Epithelial cell of esophagus (primary cell): Measurements from ENCODE around the gene KCNAB2.

Source experiments
- DNase-seq: peaks from one replicate; pipeline ENCODE4 v3.0.0; 2010; ENCODE audit warnings: low read depth
- H3K4me3 ChIP-seq: 2 replicates; pipeline ENCODE4 v1.5.1; 2011; ENCODE audit warnings: mild to moderate bottlenecking, low read length, control low read depth
- CTCF ChIP-seq: IDR thresholded peaks from 2 replicates; pipeline ENCODE4 v1.5.1; 2011; ENCODE audit warnings: low read depth, mild to moderate bottlenecking, low read length, control low read depth, inconsistent platforms; ENCODE audit not compliant: insufficient read depth; ENCODE audit errors: missing control alignments

KCNAB2 gene

GRCh38 chr1:6026095-6026809 is 19.4 kb upstream of the KCNAB2 start:
- H3K4me3 ChIP-seq = no peak overlapping the region
- no peak for TF ChIP-seq CTCF
- DNase-seq = peak; percentile 58

GRCh38 chr1:6027591-6027990 is 18.1 kb upstream of the KCNAB2 start:
- no peak for TF ChIP-seq CTCF
- DNase-seq = no peak
- no peak overlapping the region for H3K4me3 ChIP-seq

- no peak overlapping the region for H3K4me3 ChIP-seq
- DNase-seq = peak; percentile 7
- peak; percentile 3 for TF ChIP-seq CTCF
These were observed 17.4 kb upstream of the KCNAB2 start for GRCh38 chr1:6028042-6028850.

GRCh38 chr1:6029351-6029750 is 16.3 kb upstream of the KCNAB2 start:
- H3K4me3 ChIP-seq = no peak overlapping the region
- TF ChIP-seq CTCF = no peak
- DNase-seq = no peak

- TF ChIP-seq CTCF = no peak
- H3K4me3 ChIP-seq = no peak overlapping the region
- no peak for DNase-seq
These were observed 15.6 kb upstream of the KCNAB2 start for GRCh38 chr1:6030132-6030531.

GRCh38 chr1:6030547-6031261 is 15.0 kb upstream of the KCNAB2 start:
- no peak for DNase-seq
- H3K4me3 ChIP-seq = no peak overlapping the region
- no peak for TF ChIP-seq CTCF
